OCI-LY3 (cell line): ENCODE data around the gene FERD3L.
"Not testable (repeated sequence)": the region's sequence is repeated elsewhere in the genome, so short reads cannot be mapped to it uniquely, and the experiment has no call there.

Experiments
- H2AFZ ChIP-seq: fragments of 200-600, 300-600 bp; shearing (Covaris generic); 2 replicates; pipeline ENCODE4 v1.6.0; 2014; ENCODE audit warnings: antibody characterized with exemption, low read depth, low read length
- H3K27ac ChIP-seq: fragments of 200-600, 300-600 bp; sonication (generic); 2 replicates; pipeline ENCODE4 v1.5.1; 2014; ENCODE audit warnings: mild to moderate bottlenecking, low read length, moderate library complexity, mixed read lengths
- H3K27me3 ChIP-seq: fragments of 200-600, 300-600 bp; sonication (generic); 2 replicates; pipeline ENCODE4 v1.6.1; 2014; ENCODE audit warnings: low read depth, low read length, mixed read lengths
- H3K36me3 ChIP-seq: fragments of 200-600, 300-600 bp; sonication (generic); replicated peaks from 2 replicates; pipeline ENCODE3; 2014; ENCODE audit warnings: low read depth, low read length, mixed read lengths
- H3K4me1 ChIP-seq: fragments of 300-600, 200-600 bp; sonication (generic); 2 replicates; pipeline ENCODE4 v1.6.1; 2014; ENCODE audit warnings: low read length, mixed read lengths
- H3K4me2 ChIP-seq: fragments of 200-600, 300-600 bp; sonication (generic); 2 replicates; pipeline ENCODE4 v1.6.1; 2014; ENCODE audit warnings: low read length, mixed read lengths
- H3K4me3 ChIP-seq: fragments of 300-600, 200-600 bp; sonication (generic); 2 replicates; pipeline ENCODE4 v1.5.1; 2014; ENCODE audit warnings: antibody characterized with exemption, mild to moderate bottlenecking, low read length, moderate library complexity
- H3K79me2 ChIP-seq: fragments of 300-600, 200-600 bp; shearing (Covaris generic); 2 replicates; pipeline ENCODE4 v1.6.1; 2014; ENCODE audit warnings: mild to moderate bottlenecking, low read length, mixed read lengths
- H3K9ac ChIP-seq: fragments of 300-600, 200-600 bp; shearing (Covaris generic); 2 replicates; pipeline ENCODE4 v1.6.0; 2014; ENCODE audit warnings: mild to moderate bottlenecking, low read length, moderate library complexity
- H3K9me3 ChIP-seq: fragments of 200-600, 300-600 bp; shearing (Covaris generic); 2 replicates; pipeline ENCODE4 v1.6.1; 2014; ENCODE audit warnings: low read length, mixed read lengths; ENCODE audit not compliant: insufficient read depth
- H4K20me1 ChIP-seq: fragments of 200-600, 300-600 bp; sonication (generic); 2 replicates; pipeline ENCODE4 v1.6.1; 2016; ENCODE audit warnings: low read length, mixed read lengths; ENCODE audit not compliant: insufficient read depth
- CTCF ChIP-seq: fragments of 200-600, 300-600 bp; sonication (generic); IDR thresholded peaks from 2 replicates; pipeline ENCODE4 v1.5.1; 2014; ENCODE audit warnings: antibody characterized with exemption, low read length, low read depth
- EZH2phosphoT487 ChIP-seq: fragments of 200-600 bp; shearing (Covaris generic); IDR thresholded peaks from 2 replicates; pipeline ENCODE4 v1.6.1; 2018; ENCODE audit warnings: antibody characterized with exemption, mixed run types, low read depth

Gene FERD3L

DNA sequence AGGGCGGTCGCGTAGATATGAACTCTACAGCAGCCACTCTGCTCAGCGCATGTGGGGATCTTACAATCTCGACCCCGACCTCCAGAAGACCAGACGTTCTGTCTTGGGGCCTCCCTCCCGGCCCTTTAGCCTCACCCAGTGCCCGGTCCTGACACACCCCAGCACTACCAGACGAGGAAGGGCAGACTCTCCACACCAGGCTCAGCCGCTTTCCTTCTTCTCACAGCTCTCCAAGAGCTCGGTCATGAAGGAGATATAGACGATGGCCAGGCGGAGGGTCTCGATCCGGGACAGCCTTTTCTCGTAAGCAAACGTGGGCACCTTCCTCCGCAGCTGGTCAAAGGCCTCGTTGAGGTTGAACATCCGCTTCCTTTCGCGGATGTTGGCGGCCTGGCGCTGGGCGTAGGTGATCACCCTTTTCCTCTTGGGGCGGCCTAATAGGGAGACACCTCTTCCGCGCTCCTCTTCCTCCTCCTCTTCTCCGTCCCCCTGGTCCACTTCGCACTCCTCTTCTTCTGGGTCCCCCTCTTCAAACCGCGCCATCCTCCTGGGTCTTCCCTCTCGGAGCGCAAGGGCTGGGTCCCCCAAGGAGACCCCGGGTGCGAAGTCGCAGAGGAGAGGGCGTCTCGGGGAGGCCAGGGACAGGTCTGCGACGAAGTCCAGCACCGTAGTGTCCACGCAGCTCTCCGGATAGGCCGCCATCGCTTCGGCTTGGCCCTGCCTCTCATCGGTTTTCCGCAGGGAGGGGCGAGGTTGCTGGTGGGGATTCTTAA is at the start of gene FERD3L:
TSS of gene FERD3L (minus strand) at position 761 of the 773 bp plus-strand sequence. CDS start at position 702, 59 bp downstream.
- no peaks in the 10 kb centered on the region for H3K79me2 ChIP-seq
- H3K27me3 ChIP-seq = no peaks in the 10 kb centered on the region
- H3K4me2 ChIP-seq = no peak within 1 kb of the TSS
- H3K9me3 ChIP-seq = no peaks in the 10 kb centered on the region
- TF ChIP-seq EZH2phosphoT487 (no peak), CTCF (no peak)
- no peak within 1 kb of the TSS for H3K9ac ChIP-seq
- H2AFZ ChIP-seq = no peak within 1 kb of the TSS
- no peaks in the 10 kb centered on the region for H3K36me3 ChIP-seq
- no peaks in the 10 kb centered on the region for H3K4me1 ChIP-seq
- no peaks in the 10 kb centered on the region for H4K20me1 ChIP-seq
- no peak within 1 kb of the TSS for H3K27ac ChIP-seq
- no peak within 1 kb of the TSS for H3K4me3 ChIP-seq

DNA sequence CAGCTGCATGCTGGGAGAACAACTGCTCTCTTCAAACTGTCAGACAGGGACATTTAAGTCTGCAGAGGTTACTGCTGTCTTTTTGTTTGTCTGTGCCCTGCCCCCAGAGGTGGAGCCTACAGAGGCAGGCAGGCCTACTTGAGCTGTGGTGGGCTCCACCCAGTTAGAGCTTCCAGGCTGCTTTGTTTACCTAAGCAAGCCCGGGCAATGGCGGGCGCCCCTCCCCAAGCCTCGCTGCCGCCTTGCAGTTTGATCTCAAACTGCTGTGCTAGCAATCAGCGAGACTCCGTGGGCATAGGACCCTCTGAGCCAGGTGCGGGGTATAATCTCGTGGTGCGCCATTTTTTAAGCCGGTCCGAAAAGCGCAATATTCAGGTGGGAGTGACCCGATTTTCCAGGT is 49.2 kb upstream of the FERD3L start:
- not testable (repeated sequence) for H3K27me3 ChIP-seq, H2AFZ ChIP-seq, H3K79me2 ChIP-seq, H3K36me3 ChIP-seq, H3K4me2 ChIP-seq, H4K20me1 ChIP-seq, H3K4me3 ChIP-seq, H3K9ac ChIP-seq, H3K27ac ChIP-seq, H3K9me3 ChIP-seq, H3K4me1 ChIP-seq

GRCh38 chr7:19181634-19182033 is 36.4 kb upstream of the FERD3L start:
- no peaks in the 10 kb centered on the region for H3K4me1 ChIP-seq
- no peak overlapping the region for H3K4me3 ChIP-seq
- H3K27ac ChIP-seq = no peak overlapping the region
- H3K4me2 ChIP-seq = no peak overlapping the region
- no peak overlapping the region for H2AFZ ChIP-seq
- H3K79me2 ChIP-seq = no peaks in the 10 kb centered on the region
- H3K36me3 ChIP-seq = no peaks in the 10 kb centered on the region
- TF ChIP-seq EZH2phosphoT487 = no peak
- no peak for TF ChIP-seq CTCF
- H3K9me3 ChIP-seq = no peaks in the 10 kb centered on the region
- no peaks in the 10 kb centered on the region for H3K27me3 ChIP-seq
- H4K20me1 ChIP-seq = no peaks in the 10 kb centered on the region
- no peak overlapping the region for H3K9ac ChIP-seq

- H3K27ac ChIP-seq = no peak overlapping the region
- no peaks in the 10 kb centered on the region for H4K20me1 ChIP-seq
- H3K27me3 ChIP-seq = no peaks in the 10 kb centered on the region
- no peaks in the 10 kb centered on the region for H3K4me1 ChIP-seq
- no peak overlapping the region for H2AFZ ChIP-seq
- no peaks in the 10 kb centered on the region for H3K79me2 ChIP-seq
- TF ChIP-seq CTCF (no peak), EZH2phosphoT487 (no peak)
- no peak overlapping the region for H3K4me3 ChIP-seq
- H3K9me3 ChIP-seq = no peaks in the 10 kb centered on the region
- no peak overlapping the region for H3K9ac ChIP-seq
- no peak overlapping the region for H3K4me2 ChIP-seq
- H3K36me3 ChIP-seq = no peaks in the 10 kb centered on the region
Measured at GRCh38 chr7:19178595-19178994, 33.4 kb upstream of the FERD3L start.
